ENCODE measurements around the gene ASTN2.

ASTN2 gene

GRCh38 chr9:116390303-116391228, 1024.3 kb downstream of the ASTN2 start:
- DNase-seq = no peak

GRCh38 chr9:116389541-116390302, 1025.1 kb downstream of the ASTN2 start:
- DNase-seq = no peak

GRCh38 chr9:116387934-116388698, 1026.7 kb downstream of the ASTN2 start:
- no peak for DNase-seq

GRCh38 chr9:116383936-116384335, 1030.9 kb downstream of the ASTN2 start:
- DNase-seq = no peak

- no peak for DNase-seq
These were observed 1031.7 kb downstream of the ASTN2 start for GRCh38 chr9:116383133-116383532.

- no peak for DNase-seq
These were observed 1032.8 kb downstream of the ASTN2 start for GRCh38 chr9:116382053-116382452.

- DNase-seq = no peak
These were observed 1033.5 kb downstream of the ASTN2 start for GRCh38 chr9:116381350-116381749.

GRCh38 chr9:116380496-116380995, 1034.3 kb downstream of the ASTN2 start:
- no peak for DNase-seq

GRCh38 chr9:116379821-116380220, 1035.0 kb downstream of the ASTN2 start:
- no peak for DNase-seq

- DNase-seq = no peak
These were observed 1036.0 kb downstream of the ASTN2 start for GRCh38 chr9:116378873-116379272.

GRCh38 chr9:116377179-116377798, 1037.6 kb downstream of the ASTN2 start:
- no peak for DNase-seq

Measured in NCI-H2029 (cell line).